Measurements from ENCODE around the gene BROX. TPM values are rescaled to one million over a fixed set of nuclear protein-coding genes. Genes with fewer than 3 reads are reported as not detected.

BROX gene
- total and polyA plus RNA-seq, 2 donors (not counting 3 experiments of a cell fraction or from before 2014, with no cell fraction given), result 7.3 to 39.7 TPM

- no peak for TF ChIP-seq CTCF (IDR thresholded peaks at IDR 0.05; ENCODE audit: extremely low read depth in 1 of 2, insufficient read depth in 1 of 2, low read depth in 1 of 2, low read length in 2 of 2)
- TF ChIP-seq MAX (IDR thresholded peaks at IDR 0.05; ENCODE audit: insufficient read depth, insufficient read length), result no peak
- TF ChIP-seq POLR2A (IDR thresholded peaks at IDR 0.05; ENCODE audit: low read depth, low read length), result no peak
- H3K4me1 ChIP-seq (ENCODE audit: control insufficient read depth, extremely low read depth, insufficient read depth, low read length), result no peaks in the 10 kb centered on the region
- H2AFZ ChIP-seq (ENCODE audit: low read depth, low read length), result no peak overlapping the region
- H3K4me3 ChIP-seq (replicated peaks in 1 of 3; ENCODE audit: insufficient read depth in 1 of 3, low read depth in 1 of 3, low read length in 3 of 3), result no peak overlapping the region
- peaks cover 9 to 28% of the 10 kb centered on the region in 2 experiments for H3K36me3 ChIP-seq (ENCODE audit: control insufficient read depth in 2 of 2, extremely low read depth in 1 of 2, insufficient read depth in 2 of 2, low read length in 2 of 2)
- CTCF ChIA-PET, result interaction anchor here (1.0 to 1.3 kb wide), 2 partner anchors 393 to 399 kb away, joined by 3 to 4 read pairs; no protein-coding TSS in a partner anchor
- POLR2A ChIA-PET, result interaction anchor here (0.7 kb wide), 1 partner anchor 10 kb away, joined by 4 read pairs; no protein-coding TSS in a partner anchor
- H3K9me3 ChIP-seq (replicated peaks; ENCODE audit: control insufficient read depth, insufficient read depth, low read length), result no peaks in the 10 kb centered on the region
- no TSS peak for BruUV-seq (replicated peaks)
- intact Hi-C loops (cut with micrococcal nuclease) (no loop called here), dilution Hi-C loops (cut with MboI; ENCODE audit: extremely low pct_ligation_motif_present, low sequenced_read_pairs) (no loop called here)
- no peaks in the 10 kb centered on the region for H4K20me1 ChIP-seq (replicated peaks; ENCODE audit: control insufficient read depth, extremely low read depth, insufficient read depth, low read length)
- no peak overlapping the region for H3K27ac ChIP-seq (ENCODE audit: insufficient read depth, low read depth, low read length)
- FAIRE-seq (no peak), DNase-seq (ENCODE audit: low read depth, low spot score) (no peak)
- H3K27me3 ChIP-seq (ENCODE audit: control insufficient read depth in 2 of 2, insufficient read depth in 2 of 2, low read length in 2 of 2), result no peaks in the 10 kb centered on the region
- H3K79me2 ChIP-seq (ENCODE audit: control insufficient read depth, insufficient read depth, low read length), result no peaks in the 10 kb centered on the region
- no peaks in the 10 kb centered on the region for H3K9me1 ChIP-seq (replicated peaks; ENCODE audit: control insufficient read depth, extremely low read depth, insufficient read depth, low read length)
- H3K9ac ChIP-seq (replicated peaks; ENCODE audit: extremely low read depth, insufficient read depth, low read length), result no peak overlapping the region
- no peak overlapping the region for H3K4me2 ChIP-seq (ENCODE audit: insufficient read depth, low read length)
These were observed 18.5 kb downstream of the BROX start for GRCh38 chr1:222730866-222731265.

GRCh38 chr1:222732216-222733159, 20.1 kb downstream of the BROX start:
- BruUV-seq (replicated peaks), result no TSS peak
- no peaks in the 10 kb centered on the region for H3K9me1 ChIP-seq (replicated peaks; ENCODE audit: control insufficient read depth, extremely low read depth, insufficient read depth, low read length)
- intact Hi-C loops (cut with micrococcal nuclease), result no loop called here
- H3K9me3 ChIP-seq (replicated peaks; ENCODE audit: control insufficient read depth, insufficient read depth, low read length), result no peaks in the 10 kb centered on the region
- H3K4me1 ChIP-seq (ENCODE audit: control insufficient read depth, extremely low read depth, insufficient read depth, low read length), result no peaks in the 10 kb centered on the region
- dilution Hi-C loops (cut with MboI; ENCODE audit: extremely low pct_ligation_motif_present, low sequenced_read_pairs), result no loop called here
- no peaks in the 10 kb centered on the region for H3K27me3 ChIP-seq (ENCODE audit: control insufficient read depth in 2 of 2, insufficient read depth in 2 of 2, low read length in 2 of 2)
- DNase-seq (ENCODE audit: low read depth, low spot score), result no peak
- H3K79me2 ChIP-seq (ENCODE audit: control insufficient read depth, insufficient read depth, low read length), result no peaks in the 10 kb centered on the region
- H3K27ac ChIP-seq (ENCODE audit: insufficient read depth, low read depth, low read length), result no peak overlapping the region
- H3K4me3 ChIP-seq (replicated peaks in 1 of 3; ENCODE audit: insufficient read depth in 1 of 3, low read depth in 1 of 3, low read length in 3 of 3), result no peak overlapping the region
- TF ChIP-seq FOS (IDR thresholded peaks at IDR 0.05; ENCODE audit: borderline replicate concordance, insufficient read depth, low read length) (no peak), POLR2A (IDR thresholded peaks at IDR 0.05; ENCODE audit: low read depth, low read length) (no peak), MYC (IDR thresholded peaks at IDR 0.05; ENCODE audit: low read depth, low read length) (no peak), CTCF (IDR thresholded peaks at IDR 0.05; ENCODE audit: extremely low read depth in 1 of 2, insufficient read depth in 1 of 2, low read depth in 1 of 2, low read length in 2 of 2) (no peak), EZH2 (IDR thresholded peaks at IDR 0.05; ENCODE audit: borderline replicate concordance, low read depth, low read length, severe bottlenecking) (no peak), MAX (IDR thresholded peaks at IDR 0.05; ENCODE audit: insufficient read depth, insufficient read length) (no peak), GATA2 (IDR thresholded peaks at IDR 0.05; ENCODE audit: insufficient read depth, insufficient read length, low read depth, low read length) (no peak), POLR2AphosphoS5 (IDR thresholded peaks at IDR 0.05; ENCODE audit: insufficient read depth, low read depth, low read length) (no peak), JUN (IDR thresholded peaks at IDR 0.05; ENCODE audit: borderline replicate concordance, insufficient read depth, insufficient read length, low read depth) (no peak)
- H2AFZ ChIP-seq (ENCODE audit: low read depth, low read length), result no peak overlapping the region
- FAIRE-seq, result no peak
- ChIA-PET POLR2A (no interaction called here), CTCF (interaction anchor here (0.8 to 1.2 kb wide), 4 partner anchors 257 to 401 kb away, joined by 3 to 4 read pairs (median 3); no protein-coding TSS in a partner anchor)
- H3K4me2 ChIP-seq (ENCODE audit: insufficient read depth, low read length), result no peak overlapping the region
- no peaks in the 10 kb centered on the region for H4K20me1 ChIP-seq (replicated peaks; ENCODE audit: control insufficient read depth, extremely low read depth, insufficient read depth, low read length)
- no peak overlapping the region for H3K9ac ChIP-seq (replicated peaks; ENCODE audit: extremely low read depth, insufficient read depth, low read length)
- H3K36me3 ChIP-seq (ENCODE audit: control insufficient read depth in 2 of 2, extremely low read depth in 1 of 2, insufficient read depth in 2 of 2, low read length in 2 of 2), result peaks cover 6 to 28% of the 10 kb centered on the region in 2 experiments

Measured in endothelial cell of umbilical vein (primary cell).